Fibroblast of pulmonary artery (primary cell): ENCODE data around the gene GTF2F1.

Experiments
- DNase-seq: peaks from one replicate; pipeline ENCODE4 v3.0.0-alpha.2; 2010; ENCODE audit warnings: low read depth
- H3K4me3 ChIP-seq: replicated peaks from 2 replicates; pipeline ENCODE4 v1.5.1; 2011; ENCODE audit warnings: low read depth, mild to moderate bottlenecking, control low read depth, low read length, moderate library complexity
- CTCF ChIP-seq: IDR thresholded peaks from 2 replicates; pipeline ENCODE4 v1.5.1; 2011; ENCODE audit warnings: mild to moderate bottlenecking, control low read depth, low read length, inconsistent platforms; ENCODE audit errors: missing control alignments

Gene GTF2F1

GRCh38 chr19:6381030-6381750 lies 11.8 kb downstream of the GTF2F1 start:
- no peak overlapping the region for H3K4me3 ChIP-seq
- TF ChIP-seq CTCF, result no peak
- DNase-seq, result no peak

GRCh38 chr19:6379744-6380143 lies 13.2 kb downstream of the GTF2F1 start:
- H3K4me3 ChIP-seq, result no peak overlapping the region
- DNase-seq, result no peak
- TF ChIP-seq CTCF, result no peak

GRCh38 chr19:6378486-6378885 lies 14.5 kb downstream of the GTF2F1 start:
- no peak overlapping the region for H3K4me3 ChIP-seq
- no peak for TF ChIP-seq CTCF

GRCh38 chr19:6378041-6378440 lies 14.9 kb downstream of the GTF2F1 start:
- peak; percentile 21 for DNase-seq
- no peak overlapping the region for H3K4me3 ChIP-seq
- no peak for TF ChIP-seq CTCF

More at GRCh38 chr19:6378486-6378885, 14.5 kb downstream of the GTF2F1 start:
- DNase-seq, result no peak

GRCh38 chr19:6376512-6377190 lies 16.3 kb downstream of the GTF2F1 start:
- TF ChIP-seq CTCF, result no peak
- H3K4me3 ChIP-seq, result no peak overlapping the region
- DNase-seq, result no peak

- DNase-seq, result no peak
- no peak for TF ChIP-seq CTCF
- H3K4me3 ChIP-seq, result no peak within 1 kb of the TSS
Measured at GRCh38 chr19:6375411-6376010, 17.5 kb downstream of the GTF2F1 start, which contains the start of gene PSPN. TSS of gene PSPN (minus strand) at chr19:6375933. CDS start at chr19:6375849, 84 bp downstream.
